Measurements from ENCODE around the gene ABRAXAS1.

GRCh38 chr4:83431200-83431599, 53.7 kb downstream of the ABRAXAS1 start:
- no peak for TF ChIP-seq POLR2A (IDR thresholded peaks at IDR 0.05)
- TF ChIP-seq, protein P1, sequence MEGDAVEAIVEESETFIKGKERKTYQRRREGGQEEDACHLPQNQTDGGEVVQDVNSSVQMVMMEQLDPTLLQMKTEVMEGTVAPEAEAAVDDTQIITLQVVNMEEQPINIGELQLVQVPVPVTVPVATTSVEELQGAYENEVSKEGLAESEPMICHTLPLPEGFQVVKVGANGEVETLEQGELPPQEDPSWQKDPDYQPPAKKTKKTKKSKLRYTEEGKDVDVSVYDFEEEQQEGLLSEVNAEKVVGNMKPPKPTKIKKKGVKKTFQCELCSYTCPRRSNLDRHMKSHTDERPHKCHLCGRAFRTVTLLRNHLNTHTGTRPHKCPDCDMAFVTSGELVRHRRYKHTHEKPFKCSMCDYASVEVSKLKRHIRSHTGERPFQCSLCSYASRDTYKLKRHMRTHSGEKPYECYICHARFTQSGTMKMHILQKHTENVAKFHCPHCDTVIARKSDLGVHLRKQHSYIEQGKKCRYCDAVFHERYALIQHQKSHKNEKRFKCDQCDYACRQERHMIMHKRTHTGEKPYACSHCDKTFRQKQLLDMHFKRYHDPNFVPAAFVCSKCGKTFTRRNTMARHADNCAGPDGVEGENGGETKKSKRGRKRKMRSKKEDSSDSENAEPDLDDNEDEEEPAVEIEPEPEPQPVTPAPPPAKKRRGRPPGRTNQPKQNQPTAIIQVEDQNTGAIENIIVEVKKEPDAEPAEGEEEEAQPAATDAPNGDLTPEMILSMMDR (IDR thresholded peaks at IDR 0.05): no peak
